Germinal center (tissue), 1 donor: ENCODE measurements around the gene SCLY.

Source experiments
- DNase-seq: peaks from one replicate; pipeline ENCODE4 v3.0.0; 2012; ENCODE audit warnings: mixed read lengths, low spot score

The SCLY gene

DNA sequence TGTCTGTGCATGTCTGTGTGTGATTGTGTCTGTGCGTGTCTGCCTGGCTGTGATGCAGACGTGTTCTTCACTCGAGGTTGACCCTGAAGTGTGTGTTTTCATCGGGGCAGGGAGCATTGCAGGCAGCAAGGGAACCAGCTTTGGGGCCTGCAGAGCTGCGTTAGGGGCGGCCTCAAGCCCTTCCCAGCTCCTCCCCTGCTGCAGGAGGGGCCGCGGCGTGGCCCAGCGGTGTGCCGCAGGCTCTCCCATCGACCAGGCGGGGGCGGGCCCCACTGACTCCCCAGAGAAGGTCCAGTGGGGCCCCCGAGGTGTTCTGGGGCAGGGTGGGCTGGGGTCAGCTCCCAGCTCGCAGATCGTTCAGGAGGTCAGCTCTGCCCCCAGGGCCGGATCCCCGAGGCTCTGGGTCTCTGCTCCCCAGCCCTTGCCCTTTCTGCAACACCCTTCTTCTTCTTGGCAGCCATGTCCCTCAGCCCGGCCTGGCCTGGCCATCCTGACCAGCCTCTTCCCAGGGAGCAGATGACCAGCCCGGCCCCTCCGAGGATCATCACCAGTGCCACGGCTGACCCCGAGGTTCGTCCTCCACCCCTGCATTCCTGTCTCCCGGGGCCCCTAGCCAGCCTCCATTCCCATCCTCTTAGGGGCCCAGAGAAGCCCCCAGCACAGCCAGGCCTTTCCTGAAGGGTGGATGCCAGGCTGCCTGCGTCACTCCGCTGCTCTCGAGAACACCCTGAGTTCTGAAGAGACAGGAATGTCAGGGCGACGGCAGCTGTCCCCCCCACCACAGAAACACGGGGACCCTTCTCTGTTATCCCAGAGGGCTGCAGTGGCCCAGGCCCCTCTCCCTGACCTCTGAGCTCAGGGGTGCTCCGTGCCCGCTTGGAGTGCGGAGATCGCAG, 66.6 kb downstream of the SCLY start:
- no peak for DNase-seq

GRCh38 chr2:238128061-238128440, 67.2 kb downstream of the SCLY start:
- no peak for DNase-seq

DNA sequence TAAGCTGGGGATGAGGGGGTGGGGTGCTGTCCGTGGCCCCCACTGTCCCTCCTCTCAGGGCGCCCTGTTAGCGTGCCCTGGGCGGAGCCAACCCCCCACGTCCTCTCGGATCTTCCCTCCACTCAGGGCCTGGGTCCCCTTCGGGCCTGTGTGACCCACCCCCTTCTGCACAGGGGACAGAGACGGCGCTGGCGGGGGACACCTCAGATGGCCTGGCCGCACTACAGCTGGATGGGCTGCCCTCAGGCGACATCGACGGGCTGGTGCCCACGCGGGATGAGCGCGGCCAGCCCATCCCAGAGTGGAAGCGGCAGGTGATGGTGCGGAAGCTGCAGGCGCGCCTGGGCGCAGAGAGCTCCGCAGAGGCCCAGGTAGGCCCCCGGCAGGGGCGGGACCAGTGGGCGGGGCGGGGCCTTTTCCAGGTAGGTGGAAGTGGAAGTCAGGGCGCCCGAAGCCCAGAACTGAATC, 67.8 kb downstream of the SCLY start:
- DNase-seq, result no peak

GRCh38 chr2:238129166-238130010, 68.6 kb downstream of the SCLY start:
- DNase-seq, result no peak

- DNase-seq, result no peak
Measured at GRCh38 chr2:238130111-238130695, 69.4 kb downstream of the SCLY start.

DNA sequence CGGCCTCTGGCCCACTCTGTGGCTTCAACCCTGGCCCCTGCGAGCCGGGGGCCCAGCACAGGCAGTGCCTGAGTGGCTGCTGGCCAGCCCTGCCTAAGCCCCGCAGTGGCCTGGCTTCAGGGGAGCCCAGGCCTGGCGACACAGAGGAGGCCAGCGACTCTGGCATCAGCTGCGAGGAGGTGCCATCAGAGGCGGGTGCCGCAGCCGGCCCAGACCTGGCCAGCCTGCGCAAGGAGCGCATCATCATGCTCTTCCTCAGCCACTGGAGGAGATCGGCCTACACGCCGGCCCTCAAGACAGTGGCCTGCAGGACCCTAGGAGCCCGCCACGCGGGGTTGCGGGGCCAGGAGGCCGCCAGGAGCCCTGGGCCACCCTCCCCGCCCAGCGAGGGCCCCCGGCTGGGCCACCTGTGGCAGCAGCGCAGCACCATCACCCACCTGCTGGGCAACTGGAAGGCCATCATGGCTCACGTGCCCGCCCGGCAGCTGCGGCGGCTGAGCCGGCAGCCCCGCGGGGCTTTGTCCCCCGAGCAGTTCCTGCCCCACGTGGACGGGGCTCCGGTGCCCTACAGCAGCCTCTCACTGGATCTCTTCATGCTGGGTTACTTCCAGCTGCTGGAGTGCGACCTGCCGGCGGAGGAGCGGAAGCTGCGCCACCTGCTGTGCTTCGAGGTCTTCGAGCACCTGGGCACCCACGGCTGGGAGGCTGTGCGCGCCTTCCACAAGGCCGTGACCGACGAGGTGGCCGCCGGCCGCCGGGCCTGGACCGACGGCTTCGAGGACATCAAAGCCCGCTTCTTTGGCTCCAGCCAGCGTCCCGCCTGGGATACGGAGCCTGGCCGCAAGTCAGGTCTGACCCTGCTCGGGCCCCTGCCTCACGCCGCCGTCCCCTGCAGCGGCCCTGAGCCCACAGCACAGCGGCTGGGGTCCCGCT, 70.2 kb downstream of the SCLY start:
- DNase-seq, result no peak

DNA sequence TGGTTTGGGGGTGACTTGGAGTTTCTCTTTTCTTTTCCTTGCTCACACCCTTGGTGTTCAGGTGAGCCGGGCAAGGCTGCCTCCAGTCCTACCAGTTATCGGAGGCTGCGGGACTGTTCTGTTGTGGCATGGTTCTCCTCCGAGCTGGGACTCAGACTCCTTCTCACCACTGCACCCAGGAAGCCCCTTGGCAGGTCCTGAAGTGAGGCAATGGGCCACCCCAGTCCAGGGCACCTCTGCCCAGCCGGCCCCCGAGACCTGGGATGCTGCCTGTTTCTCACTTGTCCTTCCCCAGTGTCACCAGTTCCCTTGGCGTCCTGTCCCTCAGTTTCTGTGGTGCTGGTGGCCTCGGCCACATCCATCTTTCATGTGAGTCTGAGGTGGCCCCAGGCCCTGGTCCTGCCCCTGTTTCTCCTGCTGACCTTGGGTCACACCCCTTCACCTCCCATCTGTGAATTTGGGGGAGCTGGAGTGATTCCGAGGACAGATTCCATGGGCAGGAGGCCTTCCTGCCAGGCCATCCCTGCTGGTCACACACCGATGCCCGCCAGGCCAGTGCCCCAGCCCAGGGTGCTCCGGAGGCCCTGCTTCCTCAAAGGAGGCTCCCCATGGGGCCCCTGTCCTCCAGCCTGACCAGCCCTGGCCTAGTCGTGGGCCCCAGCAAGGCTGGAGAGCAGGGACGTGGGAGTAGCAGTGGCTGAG, 71.1 kb downstream of the SCLY start:
- no peak for DNase-seq

DNA sequence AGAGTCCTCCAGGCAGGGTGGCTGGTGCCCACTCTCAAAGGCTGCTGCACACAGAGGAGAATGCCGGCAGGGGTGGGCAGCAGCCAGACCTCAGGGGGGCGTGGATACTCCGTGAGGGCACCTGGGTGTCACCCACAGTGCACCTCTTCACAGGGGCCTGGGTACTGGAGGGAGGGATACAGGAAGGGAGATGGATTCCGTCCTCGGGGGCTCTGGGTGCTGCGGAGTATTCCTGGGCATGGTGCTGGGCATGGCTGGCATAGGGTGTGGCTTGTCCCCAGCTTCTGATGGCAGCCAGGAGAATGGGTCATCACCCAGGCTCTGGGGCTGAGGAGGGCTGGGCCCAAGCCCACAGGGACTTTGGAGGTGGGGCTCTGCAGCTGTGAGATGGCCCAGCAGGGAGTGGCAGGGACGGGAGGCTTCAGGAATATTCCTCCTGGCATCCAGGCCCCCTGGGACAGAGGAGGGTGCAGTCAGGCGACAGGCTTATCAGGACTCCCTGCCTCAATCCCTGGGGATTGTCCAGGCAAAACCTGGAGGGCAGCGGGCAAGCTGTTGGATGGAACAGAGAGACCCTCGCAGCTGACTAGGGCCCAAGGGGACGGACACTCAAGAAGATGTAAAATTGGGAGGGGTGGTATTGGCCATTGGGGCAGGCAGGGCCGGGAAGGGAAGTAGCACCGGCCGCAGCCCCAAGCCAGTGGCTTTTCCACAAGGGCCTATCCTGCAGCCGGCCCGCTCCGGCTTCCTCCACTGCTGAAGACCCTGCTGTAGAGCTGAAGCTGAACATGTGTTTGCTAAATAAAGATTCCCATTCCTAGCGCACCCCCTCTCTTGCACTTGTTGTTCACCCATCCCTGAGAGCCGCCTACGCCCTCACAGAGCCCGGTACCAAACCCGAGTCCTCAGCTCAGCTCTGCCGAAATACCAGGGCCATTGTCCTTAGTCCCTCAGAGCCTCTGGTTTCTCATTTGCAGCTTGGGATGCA, 72.0 kb downstream of the SCLY start:
- DNase-seq, result no peak

DNA sequence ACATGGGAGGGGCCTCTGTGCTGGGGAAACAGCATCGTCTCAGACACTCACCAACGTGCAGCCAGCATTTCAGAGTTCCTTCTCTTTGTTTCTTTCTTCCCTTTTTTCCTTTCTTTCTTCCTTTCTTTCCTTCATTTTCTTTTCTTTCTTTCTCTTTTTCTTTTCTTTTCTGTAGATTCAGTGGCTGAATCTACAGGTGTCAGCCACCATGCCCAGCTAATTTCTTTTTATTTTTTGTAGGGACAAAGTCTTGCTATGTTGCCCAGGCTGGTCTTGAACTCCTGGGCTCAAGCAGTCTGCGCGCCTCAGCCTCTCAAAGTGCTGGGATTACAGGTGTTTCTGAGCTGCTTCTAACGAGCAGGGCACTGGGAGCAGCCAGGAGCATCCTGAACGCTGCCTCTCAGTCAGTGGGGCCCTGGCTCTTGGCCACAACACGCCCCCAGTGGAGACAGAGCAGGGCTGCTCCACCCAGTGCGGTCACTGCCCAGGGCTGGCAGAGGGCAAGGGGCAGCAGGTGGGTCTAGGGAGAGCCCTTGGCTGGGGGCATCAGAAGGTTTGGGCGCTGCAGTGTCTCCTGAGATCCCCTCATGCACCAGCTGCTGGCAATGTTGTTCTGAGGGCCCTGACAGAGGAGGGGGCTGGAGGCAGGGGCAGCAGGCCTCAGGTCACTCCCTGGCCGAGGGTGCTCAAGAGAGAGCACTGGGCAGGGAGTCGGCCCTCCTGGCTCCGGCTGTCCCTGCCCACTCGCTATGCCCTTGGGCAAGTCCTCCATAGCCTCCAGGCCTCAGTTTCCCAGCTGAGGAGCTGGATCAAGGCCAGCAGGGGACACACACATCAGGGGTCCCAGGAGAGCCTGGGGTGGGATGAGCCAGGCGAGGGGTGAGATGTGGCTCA, 72.9 kb downstream of the SCLY start:
- no peak for DNase-seq

DNA sequence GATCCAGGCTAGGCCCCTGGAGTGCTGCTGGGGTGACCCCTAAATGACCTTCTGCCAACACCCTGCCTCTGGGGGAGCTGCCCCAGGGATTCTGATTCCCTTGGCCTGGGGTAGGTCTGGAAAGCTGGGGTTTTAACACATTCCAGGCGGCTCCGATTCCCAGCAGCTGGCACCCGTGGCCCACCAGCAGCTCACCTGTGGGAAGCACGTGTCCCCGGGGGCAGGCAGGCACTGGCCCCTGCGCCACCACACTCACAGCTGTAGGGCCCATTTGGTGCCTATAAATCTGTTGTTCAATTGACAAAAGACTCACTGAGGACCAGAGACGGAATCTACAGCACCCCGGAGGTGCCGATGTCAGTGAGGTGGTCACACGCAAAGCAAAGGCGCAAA, 73.6 kb downstream of the SCLY start:
- DNase-seq, result no peak

- DNase-seq, result no peak
Measured at GRCh38 chr2:238135601-238136150, 74.9 kb downstream of the SCLY start.

- DNase-seq, result no peak
Measured at GRCh38 chr2:238136820-238137537, 76.2 kb downstream of the SCLY start.

DNA sequence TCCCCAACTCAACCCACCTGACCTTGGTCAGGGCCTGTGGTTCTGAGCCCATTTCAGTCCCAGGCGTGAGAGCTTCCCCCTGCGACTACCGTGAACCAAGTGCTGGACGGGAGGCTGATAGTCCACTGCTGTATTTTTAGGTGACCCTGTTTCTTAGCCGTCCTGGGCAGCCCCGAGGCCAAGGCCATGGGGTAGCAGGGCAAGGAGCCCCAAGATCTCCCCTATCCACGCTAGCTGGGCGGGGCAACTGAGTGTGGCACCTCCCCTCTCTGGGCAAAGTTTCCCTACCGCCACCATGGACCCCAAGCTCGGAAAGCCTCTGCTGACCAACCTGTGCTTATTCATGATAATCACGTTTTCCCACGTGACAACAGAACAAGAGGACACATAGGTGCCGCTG, 77.1 kb downstream of the SCLY start:
- no peak for DNase-seq

GRCh38 chr2:238138331-238139195, 77.8 kb downstream of the SCLY start, which contains the start of gene KLHL30:
Gene KLHL30 (plus strand): TSS chr2:238138668. CDS start chr2:238140755, 2,087 bp downstream.
- no peak for DNase-seq

GRCh38 chr2:238139196-238140039, 78.6 kb downstream of the SCLY start:
- peak; percentile 47 for DNase-seq

- DNase-seq, result no peak
Measured at GRCh38 chr2:238140040-238140439, 79.2 kb downstream of the SCLY start.
